HT-29 (cell line): ENCODE results near the gene KCNJ10. TPM values are rescaled to one million over a fixed set of nuclear protein-coding genes. Genes with fewer than 3 reads are reported as not detected.
"Not testable (repeated sequence)": the region's sequence is repeated elsewhere in the genome, so short reads cannot be mapped to it uniquely, and the experiment has no call there.

Source experiments
- DNase-seq: peaks from one replicate; pipeline ENCODE4 v3.0.0-alpha.2; 2015; ENCODE audit warnings: low spot score
- total RNA-seq: library from RNA; depleted of rRNA; stranded (reverse); fragments of >200 nt; shearing (Covaris generic); gene quantifications from 2 replicates; pipeline ENCODE4 v1.2.3, GENCODE V29; 2014

The KCNJ10 gene
- total RNA-seq, 1 experiment from 2014 or later: not detected

- no peak for DNase-seq
These were observed 7.8 kb downstream of the KCNJ10 start for GRCh38 chr1:160062230-160062532.

GRCh38 chr1:160061369-160062229, 8.4 kb downstream of the KCNJ10 start:
- DNase-seq: no peak

- DNase-seq: no peak
These were observed 11.9 kb downstream of the KCNJ10 start for GRCh38 chr1:160058087-160058486.

- no peak for DNase-seq
These were observed 13.3 kb downstream of the KCNJ10 start for GRCh38 chr1:160056648-160057169.

GRCh38 chr1:160053548-160054365, 16.2 kb downstream of the KCNJ10 start:
- DNase-seq: no peak

GRCh38 chr1:160052936-160053335, 17.0 kb downstream of the KCNJ10 start:
- no peak for DNase-seq

GRCh38 chr1:160050619-160051018, 19.3 kb downstream of the KCNJ10 start:
- no peak for DNase-seq

- not testable (repeated sequence) for DNase-seq
These were observed 19.8 kb downstream of the KCNJ10 start for GRCh38 chr1:160050182-160050581.

- no peak for DNase-seq
These were observed 20.9 kb downstream of the KCNJ10 start for GRCh38 chr1:160049101-160049500.

GRCh38 chr1:160048335-160048734, 21.6 kb downstream of the KCNJ10 start:
- DNase-seq: no peak

GRCh38 chr1:160047111-160047991, 22.6 kb downstream of the KCNJ10 start:
- DNase-seq: no peak

- DNase-seq: peak; percentile 48
These were observed 23.4 kb downstream of the KCNJ10 start for GRCh38 chr1:160046494-160047110.

GRCh38 chr1:160045653-160046052, 24.3 kb downstream of the KCNJ10 start:
- DNase-seq: no peak

GRCh38 chr1:160043543-160043942, 26.4 kb downstream of the KCNJ10 start:
- no peak for DNase-seq

GRCh38 chr1:160040476-160040875, 29.5 kb downstream of the KCNJ10 start:
- DNase-seq: no peak

GRCh38 chr1:160032165-160032820, 37.7 kb downstream of the KCNJ10 start:
- peak; percentile 26 for DNase-seq

- DNase-seq: peak; percentile 96
These were observed 38.4 kb downstream of the KCNJ10 start, which contains the start of gene PIGM for GRCh38 chr1:160031365-160032164. TSS of gene PIGM (minus strand) at chr1:160031990. CDS start at chr1:160031739, 251 bp downstream.

GRCh38 chr1:160030657-160031364, 39.1 kb downstream of the KCNJ10 start:
- peak; percentile 47 for DNase-seq

- DNase-seq: no peak
These were observed 41.5 kb downstream of the KCNJ10 start for GRCh38 chr1:160028426-160028825.
